ENCODE results near the gene PRKCB. TPM values are rescaled to one million over a fixed set of nuclear protein-coding genes. Genes with fewer than 3 reads are reported as not detected.

Gene PRKCB
- total RNA-seq, 4 donors from 2014 or later: 2.0 to 8.6 (median 4.0) TPM

DNA sequence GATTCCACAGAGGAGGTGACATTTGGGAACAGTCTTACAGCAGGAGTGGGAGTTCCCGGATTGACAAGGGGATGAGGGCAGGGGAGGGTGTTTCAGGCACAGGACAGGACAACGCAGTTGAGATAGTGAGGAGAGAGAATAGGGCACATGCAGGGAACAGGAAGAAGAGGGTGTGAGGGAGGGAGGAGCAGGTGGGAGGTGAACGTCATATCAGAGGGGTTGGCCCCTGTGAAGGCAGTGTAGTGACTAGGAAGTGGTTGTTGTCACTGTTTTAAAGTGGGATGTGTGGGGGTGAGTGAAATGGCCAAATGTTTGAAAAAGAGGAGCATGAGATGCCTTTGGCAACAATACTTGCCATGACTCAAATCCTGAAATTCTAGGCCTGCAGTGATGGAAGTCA lies 12.2 kb downstream of the PRKCB start:
- Histone ChIP-seq H3K9me3 (no peaks in the 10 kb centered on the region), H3K27me3 (no peaks in the 10 kb centered on the region), H3K27ac (no peak overlapping the region), H3K4me3 (replicated peaks in 1 of 3) (no peak overlapping the region), H3K36me3 (no peaks in the 10 kb centered on the region), H3K4me1 (no peaks in the 10 kb centered on the region)
- 66 to 77% methylated on average over 3 of the region's 3 CpGs for WGBS, 2 donors
- TF ChIP-seq, protein P1, sequence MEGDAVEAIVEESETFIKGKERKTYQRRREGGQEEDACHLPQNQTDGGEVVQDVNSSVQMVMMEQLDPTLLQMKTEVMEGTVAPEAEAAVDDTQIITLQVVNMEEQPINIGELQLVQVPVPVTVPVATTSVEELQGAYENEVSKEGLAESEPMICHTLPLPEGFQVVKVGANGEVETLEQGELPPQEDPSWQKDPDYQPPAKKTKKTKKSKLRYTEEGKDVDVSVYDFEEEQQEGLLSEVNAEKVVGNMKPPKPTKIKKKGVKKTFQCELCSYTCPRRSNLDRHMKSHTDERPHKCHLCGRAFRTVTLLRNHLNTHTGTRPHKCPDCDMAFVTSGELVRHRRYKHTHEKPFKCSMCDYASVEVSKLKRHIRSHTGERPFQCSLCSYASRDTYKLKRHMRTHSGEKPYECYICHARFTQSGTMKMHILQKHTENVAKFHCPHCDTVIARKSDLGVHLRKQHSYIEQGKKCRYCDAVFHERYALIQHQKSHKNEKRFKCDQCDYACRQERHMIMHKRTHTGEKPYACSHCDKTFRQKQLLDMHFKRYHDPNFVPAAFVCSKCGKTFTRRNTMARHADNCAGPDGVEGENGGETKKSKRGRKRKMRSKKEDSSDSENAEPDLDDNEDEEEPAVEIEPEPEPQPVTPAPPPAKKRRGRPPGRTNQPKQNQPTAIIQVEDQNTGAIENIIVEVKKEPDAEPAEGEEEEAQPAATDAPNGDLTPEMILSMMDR (IDR thresholded peaks at IDR 0.05): no peak
- no peak for TF ChIP-seq POLR2A (IDR thresholded peaks at IDR 0.05)
- intact Hi-C loops (cut with DNase I): no loop called here
- DNase-seq: no peak

DNA sequence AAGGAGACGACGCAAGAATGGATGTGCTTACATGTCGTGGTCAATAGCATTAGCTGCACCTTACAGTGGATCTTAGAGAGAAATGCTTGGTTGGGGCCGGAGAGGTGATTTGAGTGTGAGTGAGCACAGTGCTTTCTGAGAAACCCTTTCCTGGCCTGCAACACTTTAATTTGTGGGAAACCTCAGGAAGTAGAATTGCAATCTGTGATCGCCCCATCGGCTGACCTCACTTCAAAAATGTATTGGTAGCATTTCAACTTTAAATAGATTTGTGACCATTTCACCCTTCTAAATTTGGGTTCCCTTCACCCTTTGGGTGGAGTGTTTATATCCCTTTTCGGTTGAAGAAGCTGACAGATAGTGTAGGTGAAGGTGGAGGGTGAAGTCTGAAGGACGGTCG lies 13.2 kb downstream of the PRKCB start:
- no peaks in the 10 kb centered on the region for H3K36me3 ChIP-seq
- H3K9me3 ChIP-seq: no peaks in the 10 kb centered on the region
- TF ChIP-seq, protein P1 (IDR thresholded peaks at IDR 0.05): no peak
- TF ChIP-seq POLR2A (IDR thresholded peaks at IDR 0.05): no peak
- H3K27me3 ChIP-seq: no peaks in the 10 kb centered on the region
- 78 to 81% methylated on average over 9 of the region's 9 CpGs for WGBS, 2 donors
- H3K27ac ChIP-seq: no peak overlapping the region
- DNase-seq: no peak
- H3K4me3 ChIP-seq (replicated peaks in 1 of 3): no peak overlapping the region
- intact Hi-C loops (cut with DNase I): no loop called here
- H3K4me1 ChIP-seq: no peaks in the 10 kb centered on the region

DNA sequence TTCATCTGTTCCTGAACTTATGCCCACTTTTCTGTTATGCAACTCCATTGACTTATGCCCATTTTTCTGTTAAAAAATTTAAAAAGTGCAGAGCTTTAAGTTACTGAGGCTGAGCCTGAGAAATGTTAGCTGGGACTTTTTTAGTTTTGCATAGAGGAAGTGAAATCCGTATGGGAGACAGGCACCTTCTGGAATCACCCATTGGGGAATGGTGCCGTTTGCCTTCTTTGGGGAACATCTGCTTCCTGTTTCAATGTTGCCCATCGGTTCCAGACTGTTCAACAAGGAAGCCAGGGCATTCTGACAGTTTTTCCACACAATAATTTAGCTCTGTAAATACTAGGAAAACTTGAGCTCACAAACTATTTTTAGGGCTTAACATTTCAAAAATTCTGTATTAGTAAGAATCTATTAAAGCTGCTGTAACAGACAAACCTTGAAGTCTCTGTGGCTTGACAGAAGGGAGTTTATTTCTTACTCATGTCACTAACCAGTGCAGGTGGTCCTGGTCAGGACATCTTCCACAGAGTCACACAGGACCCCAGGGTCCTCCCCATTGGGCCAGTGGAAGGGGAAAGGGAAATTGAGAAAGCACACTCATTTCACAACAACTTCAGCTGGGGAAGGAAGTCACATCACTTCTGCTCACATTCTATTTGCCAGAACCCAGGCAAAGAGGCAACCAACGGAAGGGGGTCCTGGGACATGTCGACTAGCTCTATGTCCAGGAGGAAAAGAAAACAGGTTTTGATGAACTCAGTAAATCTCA lies 17.2 kb downstream of the PRKCB start:
- H3K4me1 ChIP-seq: no peaks in the 10 kb centered on the region
- TF ChIP-seq, protein P1 (IDR thresholded peaks at IDR 0.05): no peak
- no peak for TF ChIP-seq POLR2A (IDR thresholded peaks at IDR 0.05)
- no peaks in the 10 kb centered on the region for H3K36me3 ChIP-seq
- intact Hi-C loops (cut with DNase I): no loop called here
- WGBS, 2 donors: 70 to 72% methylated on average over 5 of the region's 5 CpGs
- H3K9me3 ChIP-seq: no peaks in the 10 kb centered on the region
- H3K27ac ChIP-seq: no peak overlapping the region
- DNase-seq: no peak
- H3K27me3 ChIP-seq: no peaks in the 10 kb centered on the region
- H3K4me3 ChIP-seq (replicated peaks in 1 of 3): no peak overlapping the region

DNA sequence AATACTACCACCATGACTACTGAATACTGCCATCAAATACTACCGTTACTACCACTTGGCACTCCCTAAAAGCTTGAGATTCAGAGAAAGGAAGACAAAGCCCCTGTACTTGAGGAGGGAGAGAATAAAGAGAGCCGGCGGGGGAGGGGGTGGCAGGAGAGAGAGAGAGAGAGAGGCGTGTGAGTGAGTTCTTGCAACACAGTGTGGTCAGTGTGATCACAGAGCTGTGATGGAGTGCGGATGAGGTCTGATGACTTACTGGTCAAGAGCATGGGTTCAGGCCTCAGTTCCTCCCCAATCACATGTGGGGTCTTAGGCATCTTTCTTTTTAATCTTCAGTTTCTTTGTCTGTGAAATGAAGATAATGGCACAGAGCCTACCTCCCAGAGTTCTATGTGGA lies 19.2 kb downstream of the PRKCB start:
- no peaks in the 10 kb centered on the region for H3K36me3 ChIP-seq
- DNase-seq: no peak
- H3K9me3 ChIP-seq: no peaks in the 10 kb centered on the region
- TF ChIP-seq, protein P1 (IDR thresholded peaks at IDR 0.05): no peak
- TF ChIP-seq POLR2A (IDR thresholded peaks at IDR 0.05): no peak
- no peaks in the 10 kb centered on the region for H3K4me1 ChIP-seq
- intact Hi-C loops (cut with DNase I): no loop called here
- H3K27me3 ChIP-seq: no peaks in the 10 kb centered on the region
- no peak overlapping the region for H3K4me3 ChIP-seq (replicated peaks in 1 of 3)
- 65 to 75% methylated on average over 5 of the region's 5 CpGs for WGBS, 2 donors
- no peak overlapping the region for H3K27ac ChIP-seq

DNA sequence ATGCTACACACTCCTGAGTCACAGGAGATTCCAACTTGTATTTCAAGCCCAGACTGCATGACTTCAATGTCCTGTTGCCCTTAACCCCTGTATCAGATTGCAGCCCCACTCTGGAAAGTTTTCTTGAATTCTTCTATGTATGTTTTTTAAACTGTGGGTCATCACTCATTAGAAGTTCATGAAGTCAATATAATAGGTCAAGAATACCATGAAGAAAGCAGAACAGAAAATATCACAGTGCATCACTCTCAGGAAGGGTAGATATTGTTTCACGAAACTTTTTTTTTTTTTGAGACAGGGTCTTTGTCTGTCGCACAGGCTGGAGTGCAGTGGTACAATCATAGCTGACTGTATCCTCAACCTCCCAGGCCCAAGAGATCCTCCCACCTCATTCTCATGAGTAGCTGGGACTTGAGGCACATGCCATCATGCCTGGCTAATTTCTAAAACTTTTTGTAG lies 20.5 kb downstream of the PRKCB start:
- H3K9me3 ChIP-seq: no peaks in the 10 kb centered on the region
- no peaks in the 10 kb centered on the region for H3K4me1 ChIP-seq
- H3K27me3 ChIP-seq: no peaks in the 10 kb centered on the region
- H3K4me3 ChIP-seq (replicated peaks in 1 of 3): no peak overlapping the region
- intact Hi-C loops (cut with DNase I): no loop called here
- 82 to 88% methylated on average over 2 of the region's 2 CpGs for WGBS, 2 donors
- no peak for TF ChIP-seq POLR2A (IDR thresholded peaks at IDR 0.05)
- TF ChIP-seq, protein P1 (IDR thresholded peaks at IDR 0.05): no peak
- H3K27ac ChIP-seq: no peak overlapping the region
- DNase-seq: no peak
- H3K36me3 ChIP-seq: no peaks in the 10 kb centered on the region

Measured in thyroid gland (tissue), 4 donors.